ENCODE data around the gene GALNS.

GALNS gene

DNA sequence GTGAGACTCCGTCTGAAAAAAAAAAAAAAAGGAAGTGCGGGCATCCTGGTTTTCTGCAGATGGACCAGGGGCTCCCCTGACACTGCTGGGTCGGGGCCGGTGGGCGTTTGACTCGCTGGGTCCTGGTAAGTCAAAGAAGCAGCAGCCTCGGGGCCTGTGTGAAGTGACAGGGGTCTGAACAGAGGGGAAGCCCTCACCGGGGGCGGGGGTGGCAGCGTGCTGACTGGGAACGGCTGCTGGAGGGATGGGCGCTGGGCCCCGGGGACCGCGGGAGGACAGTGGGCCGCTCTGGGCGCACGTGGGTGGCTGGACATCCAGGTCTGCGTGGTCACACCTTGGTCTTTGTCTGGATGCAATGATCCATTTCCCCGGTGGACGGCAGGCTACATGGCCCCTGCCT lies 8.2 kb downstream of the GALNS start:
- TF ChIP-seq TEAD4 (IDR thresholded peaks at IDR 0.05), result no peak
- TF ChIP-seq EP300 (IDR thresholded peaks at IDR 0.05; ENCODE audit: borderline replicate concordance), result no peak
- no peak for TF ChIP-seq ZBTB7A (IDR thresholded peaks at IDR 0.05; ENCODE audit: low read depth)

DNA sequence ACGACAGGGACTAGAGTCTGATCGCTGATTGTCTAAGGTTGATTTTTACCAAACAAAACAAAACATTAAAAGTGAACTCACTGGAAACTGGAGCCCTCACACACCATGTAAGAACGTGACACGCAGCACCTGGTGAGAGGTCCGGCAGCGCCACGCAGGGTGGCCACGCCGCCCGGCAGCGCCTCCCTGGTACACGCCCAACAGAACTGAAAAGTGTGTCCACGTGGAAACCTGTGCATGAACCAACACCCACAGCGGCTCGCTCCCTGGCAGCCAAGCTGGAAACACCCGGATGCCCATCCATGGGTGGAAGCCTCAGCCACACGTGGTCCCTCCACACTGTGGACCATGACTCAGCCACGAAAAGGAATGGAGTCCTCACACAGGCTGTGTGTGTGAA lies 9.1 kb downstream of the GALNS start:
- TF ChIP-seq TCF12 (IDR thresholded peaks at IDR 0.05; ENCODE audit: low read depth) (no peak), NFIC (IDR thresholded peaks at IDR 0.05) (no peak), EGR1 (IDR thresholded peaks at IDR 0.05) (no peak), FOXM1 (IDR thresholded peaks at IDR 0.05; ENCODE audit: borderline replicate concordance, low read depth) (no peak), TAF1 (IDR thresholded peaks at IDR 0.05; ENCODE audit: low read depth) (no peak), CREB1 (IDR thresholded peaks at IDR 0.05; ENCODE audit: low read depth) (no peak), RAD21 (IDR thresholded peaks at IDR 0.05; ENCODE audit: low read depth) (no peak), EP300 (IDR thresholded peaks at IDR 0.05; ENCODE audit: borderline replicate concordance) (no peak), ZBTB7A (IDR thresholded peaks at IDR 0.05; ENCODE audit: low read depth) (no peak), CEBPB (IDR thresholded peaks at IDR 0.05) (no peak), TEAD4 (IDR thresholded peaks at IDR 0.05) (no peak), YY1 (IDR thresholded peaks at IDR 0.05; ENCODE audit: low read depth) (no peak)
- TF ChIP-seq, protein P1, sequence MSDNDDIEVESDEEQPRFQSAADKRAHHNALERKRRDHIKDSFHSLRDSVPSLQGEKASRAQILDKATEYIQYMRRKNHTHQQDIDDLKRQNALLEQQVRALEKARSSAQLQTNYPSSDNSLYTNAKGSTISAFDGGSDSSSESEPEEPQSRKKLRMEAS (IDR thresholded peaks at IDR 0.05), result no peak
- TF ChIP-seq, protein P2, sequence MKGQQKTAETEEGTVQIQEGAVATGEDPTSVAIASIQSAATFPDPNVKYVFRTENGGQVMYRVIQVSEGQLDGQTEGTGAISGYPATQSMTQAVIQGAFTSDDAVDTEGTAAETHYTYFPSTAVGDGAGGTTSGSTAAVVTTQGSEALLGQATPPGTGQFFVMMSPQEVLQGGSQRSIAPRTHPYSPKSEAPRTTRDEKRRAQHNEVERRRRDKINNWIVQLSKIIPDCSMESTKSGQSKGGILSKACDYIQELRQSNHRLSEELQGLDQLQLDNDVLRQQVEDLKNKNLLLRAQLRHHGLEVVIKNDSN (IDR thresholded peaks at IDR 0.05), result no peak
- TF ChIP-seq, protein P3, sequence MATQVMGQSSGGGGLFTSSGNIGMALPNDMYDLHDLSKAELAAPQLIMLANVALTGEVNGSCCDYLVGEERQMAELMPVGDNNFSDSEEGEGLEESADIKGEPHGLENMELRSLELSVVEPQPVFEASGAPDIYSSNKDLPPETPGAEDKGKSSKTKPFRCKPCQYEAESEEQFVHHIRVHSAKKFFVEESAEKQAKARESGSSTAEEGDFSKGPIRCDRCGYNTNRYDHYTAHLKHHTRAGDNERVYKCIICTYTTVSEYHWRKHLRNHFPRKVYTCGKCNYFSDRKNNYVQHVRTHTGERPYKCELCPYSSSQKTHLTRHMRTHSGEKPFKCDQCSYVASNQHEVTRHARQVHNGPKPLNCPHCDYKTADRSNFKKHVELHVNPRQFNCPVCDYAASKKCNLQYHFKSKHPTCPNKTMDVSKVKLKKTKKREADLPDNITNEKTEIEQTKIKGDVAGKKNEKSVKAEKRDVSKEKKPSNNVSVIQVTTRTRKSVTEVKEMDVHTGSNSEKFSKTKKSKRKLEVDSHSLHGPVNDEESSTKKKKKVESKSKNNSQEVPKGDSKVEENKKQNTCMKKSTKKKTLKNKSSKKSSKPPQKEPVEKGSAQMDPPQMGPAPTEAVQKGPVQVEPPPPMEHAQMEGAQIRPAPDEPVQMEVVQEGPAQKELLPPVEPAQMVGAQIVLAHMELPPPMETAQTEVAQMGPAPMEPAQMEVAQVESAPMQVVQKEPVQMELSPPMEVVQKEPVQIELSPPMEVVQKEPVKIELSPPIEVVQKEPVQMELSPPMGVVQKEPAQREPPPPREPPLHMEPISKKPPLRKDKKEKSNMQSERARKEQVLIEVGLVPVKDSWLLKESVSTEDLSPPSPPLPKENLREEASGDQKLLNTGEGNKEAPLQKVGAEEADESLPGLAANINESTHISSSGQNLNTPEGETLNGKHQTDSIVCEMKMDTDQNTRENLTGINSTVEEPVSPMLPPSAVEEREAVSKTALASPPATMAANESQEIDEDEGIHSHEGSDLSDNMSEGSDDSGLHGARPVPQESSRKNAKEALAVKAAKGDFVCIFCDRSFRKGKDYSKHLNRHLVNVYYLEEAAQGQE (IDR thresholded peaks at IDR 0.05; ENCODE audit: low read depth), result no peak

DNA sequence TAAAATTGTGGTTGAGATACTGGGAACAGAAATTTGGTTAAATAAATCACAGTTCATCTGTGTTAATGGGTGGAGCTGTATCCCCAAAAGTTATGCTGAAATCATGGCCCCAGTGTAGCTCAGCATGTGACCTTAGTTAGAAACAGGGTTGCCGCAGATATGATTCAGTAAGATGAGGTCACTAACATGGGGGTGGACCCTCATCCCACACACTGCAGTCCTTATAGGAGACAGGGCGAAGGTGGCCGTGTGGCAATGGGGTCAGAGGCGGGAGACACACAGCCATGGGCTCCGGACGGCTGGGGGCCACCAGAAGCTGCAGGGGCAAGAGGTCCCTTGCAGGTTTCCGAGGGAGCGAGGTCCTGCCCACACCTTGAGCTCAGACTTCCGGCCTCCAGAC lies 10.7 kb downstream of the GALNS start:
- TF ChIP-seq TCF12 (IDR thresholded peaks at IDR 0.05; ENCODE audit: low read depth) (no peak), CEBPB (IDR thresholded peaks at IDR 0.05) (no peak), FOXM1 (IDR thresholded peaks at IDR 0.05; ENCODE audit: borderline replicate concordance, low read depth) (no peak), TEAD4 (IDR thresholded peaks at IDR 0.05) (no peak), EGR1 (IDR thresholded peaks at IDR 0.05) (no peak), TAF1 (IDR thresholded peaks at IDR 0.05; ENCODE audit: low read depth) (no peak), ZBTB7A (IDR thresholded peaks at IDR 0.05; ENCODE audit: low read depth) (no peak), CREB1 (IDR thresholded peaks at IDR 0.05; ENCODE audit: low read depth) (no peak), EP300 (IDR thresholded peaks at IDR 0.05; ENCODE audit: borderline replicate concordance) (no peak), RAD21 (IDR thresholded peaks at IDR 0.05; ENCODE audit: low read depth) (no peak), NFIC (IDR thresholded peaks at IDR 0.05) (no peak), YY1 (IDR thresholded peaks at IDR 0.05; ENCODE audit: low read depth) (no peak)
- TF ChIP-seq, protein P1 (IDR thresholded peaks at IDR 0.05), result no peak
- TF ChIP-seq, protein P2 (IDR thresholded peaks at IDR 0.05), result no peak
- TF ChIP-seq, protein P3 (IDR thresholded peaks at IDR 0.05; ENCODE audit: low read depth), result no peak

DNA sequence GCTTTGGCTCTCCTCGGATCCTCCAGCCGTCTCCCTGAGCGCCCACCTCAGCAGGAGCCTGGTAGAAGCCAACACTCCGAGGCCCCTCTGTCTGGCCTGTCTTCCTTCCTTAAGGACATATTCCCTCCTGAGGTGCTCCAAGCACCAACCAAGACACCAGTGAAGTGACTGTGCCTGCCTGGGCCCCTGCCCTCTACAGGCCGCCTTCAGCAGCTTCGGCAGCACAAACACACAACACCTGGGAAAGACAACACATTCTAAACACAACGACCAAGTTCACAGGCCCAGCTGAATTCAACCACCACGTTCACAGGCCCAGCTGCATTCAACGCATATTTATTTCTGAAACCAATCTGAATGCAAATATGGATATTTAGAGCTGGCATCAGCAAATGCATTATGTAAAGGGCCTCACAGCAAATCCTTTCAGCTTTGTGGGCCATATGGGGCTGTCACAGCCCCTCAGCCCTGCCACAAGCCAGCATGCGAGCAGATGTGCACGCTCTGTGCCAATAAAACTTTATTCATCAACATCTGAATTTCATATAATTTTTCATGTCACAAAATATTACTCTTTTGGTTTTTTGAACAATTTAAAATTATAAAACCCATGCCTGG lies 12.2 kb downstream of the GALNS start:
- TF ChIP-seq YY1 (IDR thresholded peaks at IDR 0.05; ENCODE audit: low read depth) (no peak), EGR1 (IDR thresholded peaks at IDR 0.05) (no peak), TAF1 (IDR thresholded peaks at IDR 0.05; ENCODE audit: low read depth) (no peak), RAD21 (IDR thresholded peaks at IDR 0.05; ENCODE audit: low read depth) (no peak), FOXM1 (IDR thresholded peaks at IDR 0.05; ENCODE audit: borderline replicate concordance, low read depth) (no peak), CEBPB (IDR thresholded peaks at IDR 0.05) (no peak), TEAD4 (IDR thresholded peaks at IDR 0.05) (no peak), EP300 (IDR thresholded peaks at IDR 0.05; ENCODE audit: borderline replicate concordance) (no peak), NFIC (IDR thresholded peaks at IDR 0.05) (no peak), TCF12 (IDR thresholded peaks at IDR 0.05; ENCODE audit: low read depth) (no peak), CREB1 (IDR thresholded peaks at IDR 0.05; ENCODE audit: low read depth) (no peak), ZBTB7A (IDR thresholded peaks at IDR 0.05; ENCODE audit: low read depth) (no peak)
- TF ChIP-seq, protein P1 (IDR thresholded peaks at IDR 0.05), result no peak
- TF ChIP-seq, protein P3 (IDR thresholded peaks at IDR 0.05; ENCODE audit: low read depth), result no peak
- TF ChIP-seq, protein P2 (IDR thresholded peaks at IDR 0.05), result no peak
